Thoracic aorta (tissue), 2 donors: ENCODE data around the gene UQCRC1. TPM values are rescaled to one million over a fixed set of nuclear protein-coding genes. Genes with fewer than 3 reads are reported as not detected.

Source experiments
- ATAC-seq: fragments of 150-250 bp; one replicate; pipeline ENCODE4 v1.8.0; 2017; ENCODE audit warnings: low read depth; ENCODE audit not compliant: insufficient number of reproducible peaks, low FRiP score
- DNase-seq: peaks from one replicate; pipeline ENCODE4 v3.0.0-alpha.2; 2020; ENCODE audit warnings: low spot score
- H3K27ac ChIP-seq, 2 donors: fragments of 200-600 bp; sonication (generic); 1 replicate in 1 of 2; 2 replicates in 1 of 2; pipeline ENCODE4 v1.5.1; 2016; ENCODE audit warnings: mild to moderate bottlenecking in 2 of 2, moderate library complexity in 2 of 2
- H3K27me3 ChIP-seq: fragments of 200-600 bp; sonication (generic); replicated peaks from 2 replicates; pipeline ENCODE4 v1.6.0; 2016; ENCODE audit warnings: mild to moderate bottlenecking; ENCODE audit not compliant: insufficient read depth
- H3K36me3 ChIP-seq: fragments of 200-600 bp; sonication (generic); one replicate; pipeline ENCODE4 v1.5.1; 2016
- H3K4me1 ChIP-seq, 2 donors: fragments of 200-600 bp; sonication (generic); 1 replicate in 1 of 2; 2 replicates in 1 of 2; pipeline versions ENCODE4 v1.5.1 to v1.6.0; 2016; ENCODE audit warnings: low read depth in 2 of 2, mild to moderate bottlenecking in 1 of 2; ENCODE audit not compliant: control insufficient read depth in 1 of 2
- H3K4me3 ChIP-seq: fragments of 200-600 bp; sonication (generic); 2 replicates; pipeline ENCODE4 v1.5.1; 2016; ENCODE audit warnings: mild to moderate bottlenecking
- H3K9me3 ChIP-seq: fragments of 200-600 bp; sonication (generic); 2 replicates; pipeline ENCODE4 v1.5.1; 2016
- CTCF ChIP-seq: fragments of 200-600 bp; sonication (generic); IDR thresholded peaks from one replicate; pipeline ENCODE4 v1.5.1; 2019; ENCODE audit warnings: antibody characterized with exemption
- total RNA-seq, 2 donors: library from RNA; depleted of rRNA; stranded (reverse); fragments of >200 nt; gene quantifications; one replicate each; pipeline versions ENCODE4 v1.1.0 to v1.2.3, GENCODE V29; 2016

Gene UQCRC1
- 100 to 1,000 TPM; 226 to 234 TPM for total RNA-seq

GRCh38 chr3:48609088-48610005 lies at the start of gene UQCRC1:
TSS of gene UQCRC1 (minus strand) at chr3:48609646. CDS start at chr3:48609620, 26 bp downstream.
- Histone ChIP-seq H3K9me3 (no peaks in the 10 kb centered on the region), H3K4me1 (peaks cover 10 to 21% of the 10 kb centered on the region in 2 donors), H3K27ac (peak within 1 kb of the TSS; percentile 72 to 84), H3K27me3 (no peaks in the 10 kb centered on the region), H3K4me3 (peak within 1 kb of the TSS; percentile 85), H3K36me3 (peaks cover 15% of the 10 kb centered on the region)
- DNase-seq, result peak; percentile 44
- peak; percentile 87 for TF ChIP-seq CTCF
- peak; percentile 88 for ATAC-seq

GRCh38 chr3:48656841-48657281 lies 47.4 kb upstream of the UQCRC1 start:
- no peak for ATAC-seq
- no peak for DNase-seq
- Histone ChIP-seq H3K4me1 (peaks cover 9 to 20% of the 10 kb centered on the region in 2 donors), H3K9me3 (no peaks in the 10 kb centered on the region), H3K36me3 (no peaks in the 10 kb centered on the region), H3K27ac (peak overlapping the region in 1 of 2 donors; percentile 66), H3K27me3 (no peaks in the 10 kb centered on the region), H3K4me3 (peak overlapping the region; percentile 72)
- TF ChIP-seq CTCF, result no peak

- Histone ChIP-seq H3K27me3 (no peaks in the 10 kb centered on the region), H3K36me3 (no peaks in the 10 kb centered on the region), H3K4me3 (peak overlapping the region; percentile 72), H3K4me1 (peaks cover 6 to 15% of the 10 kb centered on the region in 2 donors), H3K9me3 (no peaks in the 10 kb centered on the region), H3K27ac (peak overlapping the region; percentile 51 to 66)
- peak; percentile 66 for DNase-seq
- TF ChIP-seq CTCF, result peak; percentile 76
- ATAC-seq, result peak; percentile 69
These were observed 46.8 kb upstream of the UQCRC1 start for GRCh38 chr3:48656061-48656840.

- peak overlapping the region; percentile 72 for H3K4me3 ChIP-seq
- H3K4me1 ChIP-seq, result peaks cover 5 to 10% of the 10 kb centered on the region in 2 donors
- H3K27ac ChIP-seq, result peak overlapping the region; percentile 51 to 66
- no peak for DNase-seq
- ATAC-seq, result no peak
- no peaks in the 10 kb centered on the region for H3K9me3 ChIP-seq
- H3K36me3 ChIP-seq, result no peaks in the 10 kb centered on the region
- TF ChIP-seq CTCF, result no peak
- H3K27me3 ChIP-seq, result no peaks in the 10 kb centered on the region
These were observed 46.2 kb upstream of the UQCRC1 start for GRCh38 chr3:48655606-48656005.

GRCh38 chr3:48655063-48655462 lies 45.6 kb upstream of the UQCRC1 start:
- peaks cover 5 to 10% of the 10 kb centered on the region in 2 donors for H3K4me1 ChIP-seq
- TF ChIP-seq CTCF, result no peak
- H3K27ac ChIP-seq, result peak overlapping the region; percentile 51 to 66
- no peaks in the 10 kb centered on the region for H3K9me3 ChIP-seq
- H3K4me3 ChIP-seq, result peak overlapping the region; percentile 72
- DNase-seq (no peak), ATAC-seq (no peak)
- H3K27me3 ChIP-seq, result no peaks in the 10 kb centered on the region
- no peaks in the 10 kb centered on the region for H3K36me3 ChIP-seq
